Vein endothelial cell (primary cell): ENCODE data around the gene ANKRD36. TPM values are rescaled to one million over a fixed set of nuclear protein-coding genes. Genes with fewer than 3 reads are reported as not detected.

Source experiments
- small RNA-seq: library from RNA; depleted of rRNA; stranded (forward); fragments of <200 nt; gene quantifications from one replicate; pipeline ENCODE3, GENCODE V24; 2012
- total RNA-seq: library from RNA; depleted of rRNA; stranded (reverse); fragments of >200 nt; gene quantifications from 2 replicates; pipeline ENCODE4 v1.2.3, GENCODE V29; 2012

ANKRD36 gene
- 47.0 and 73.3 TPM in 2 replicates for total RNA-seq

GRCh38 chr2:97113050-97113881, at the start of gene ANKRD36:
TSS of gene ANKRD36 (plus strand) at chr2:97113153. CDS start at chr2:97113740, 587 bp downstream.

DNA sequence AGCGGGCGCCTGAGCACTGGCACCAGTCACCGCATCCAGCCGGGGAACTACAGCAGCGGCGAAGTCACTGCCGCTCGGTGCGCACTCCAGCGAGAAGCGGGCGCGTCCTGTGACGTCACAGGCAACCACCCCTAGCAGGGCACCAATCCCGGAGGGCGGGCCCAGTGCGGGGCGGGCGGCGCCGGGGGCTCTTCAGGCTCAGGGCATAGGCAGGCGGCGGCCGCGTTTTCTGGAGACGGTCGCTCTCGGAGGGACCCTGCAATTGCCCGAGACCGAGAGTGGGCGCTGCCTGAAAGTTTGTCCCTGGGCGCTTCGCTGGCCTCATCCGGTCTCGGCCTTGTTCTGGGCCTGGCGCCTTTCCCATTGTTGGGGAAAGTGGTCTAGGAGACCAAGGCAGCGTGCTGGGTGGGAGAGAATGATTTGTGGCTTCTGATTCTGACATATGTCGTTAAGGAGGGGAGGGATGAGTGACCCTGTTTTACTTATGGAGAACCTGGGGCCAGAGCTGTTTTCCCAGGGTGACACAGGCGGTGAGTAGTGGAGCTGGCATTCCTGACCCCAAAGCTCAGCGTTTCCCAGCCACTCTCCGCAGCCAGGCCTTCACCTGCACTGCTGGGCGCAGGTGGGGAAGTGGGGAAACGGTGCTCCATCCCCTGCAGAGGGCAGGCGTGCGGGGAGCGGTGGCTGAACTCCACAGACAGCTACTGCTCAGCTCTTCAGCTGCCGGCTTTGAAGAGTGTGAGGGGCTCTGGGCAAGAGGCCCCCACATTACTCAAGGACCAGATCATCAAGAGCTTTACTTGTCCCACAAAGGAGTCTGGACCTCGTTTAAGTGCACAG, 18.0 kb upstream of the ANKRD36 start, which contains the start of gene FAHD2B:
TSS of gene FAHD2B (minus strand) at position 111 of the 840 bp plus-strand sequence. CDS start 3,176 bp downstream, outside the sequence.

Small RNAs within 50 kb of the gene (small RNA-seq; reads per million reads assigned to genes)
- not detected for gene RN7SL313P

Other genes starting within 250 kb of the ANKRD36 start
- 22.6 and 35.3 TPM in 2 replicates for gene SEMA4C, start 243.1 kb upstream of the ANKRD36 start, total RNA-seq
- gene FAM178B, start 126.6 kb upstream of the ANKRD36 start, total RNA-seq = not detected in 2 replicates
- gene FAHD2B, start 18.3 kb upstream of the ANKRD36 start, total RNA-seq = 5.3 and 7.8 TPM in 2 replicates